Kidney epithelial cell (primary cell): ENCODE results near the gene MPG. TPM values are rescaled to one million over a fixed set of nuclear protein-coding genes. Genes with fewer than 3 reads are reported as not detected.
"Not testable (repeated sequence)": the region's sequence is repeated elsewhere in the genome, so short reads cannot be mapped to it uniquely, and the experiment has no call there.

Source experiments
- DNase-seq: peaks from one replicate; pipeline ENCODE4 v3.0.0-alpha.2; 2010; ENCODE audit warnings: low read depth
- H3K27me3 ChIP-seq: 2 replicates; pipeline ENCODE4 v1.6.0; 2011; ENCODE audit warnings: low read length; ENCODE audit not compliant: control insufficient read depth, insufficient read depth
- H3K36me3 ChIP-seq: 2 replicates; pipeline ENCODE4 v1.5.1; 2011; ENCODE audit warnings: low read length; ENCODE audit not compliant: control insufficient read depth, insufficient read depth
- H3K4me3 ChIP-seq: 2 replicates; pipeline ENCODE4 v1.5.1; 2011; ENCODE audit warnings: low read depth, mild to moderate bottlenecking, control low read depth, low read length
- CTCF ChIP-seq: IDR thresholded peaks from 2 replicates; pipeline ENCODE4 v1.5.1; 2011; ENCODE audit warnings: mild to moderate bottlenecking, moderate library complexity, low read length, control low read depth, inconsistent platforms; ENCODE audit not compliant: insufficient read depth, poor library complexity, severe bottlenecking
- total RNA-seq: library from RNA; depleted of rRNA; stranded (reverse); fragments of >200 nt; gene quantifications from 2 replicates; pipeline ENCODE4 v1.2.3, GENCODE V29; 2015

Gene MPG
- total RNA-seq, 1 donor from 2014 or later, result 130 TPM

DNA sequence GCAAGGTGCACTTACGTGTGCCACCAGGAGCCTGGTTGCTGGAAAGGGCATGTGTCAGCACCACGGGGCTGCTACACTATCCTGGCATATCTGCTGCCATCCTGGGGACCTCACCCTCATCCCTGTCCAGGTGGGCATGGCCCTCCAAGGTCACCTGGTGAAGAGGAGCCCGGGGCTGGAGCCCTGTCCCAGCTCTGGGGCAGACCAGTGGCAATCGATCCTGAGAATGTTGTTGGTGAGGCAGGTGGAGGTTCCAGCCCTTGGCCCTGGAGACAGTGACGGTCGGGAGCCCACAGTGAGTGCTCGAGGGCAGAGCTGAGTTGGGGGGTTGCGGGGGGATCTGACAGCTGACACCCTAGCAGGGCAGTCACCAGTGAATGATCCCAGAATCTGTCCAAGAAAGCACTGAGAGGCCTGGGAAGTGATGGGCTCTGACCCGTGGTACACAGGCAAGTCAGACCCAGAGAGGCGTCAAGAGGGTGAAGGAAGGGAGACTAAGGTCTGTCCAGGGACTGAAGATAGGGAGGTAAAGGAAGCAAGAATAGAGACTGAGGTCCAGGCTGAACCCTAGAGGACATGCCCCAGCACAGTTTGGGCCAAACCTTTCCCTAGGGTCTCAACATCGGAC is 42.2 kb upstream of the MPG start:
- Histone ChIP-seq H3K36me3 (no peaks in the 10 kb centered on the region), H3K4me3 (no peak overlapping the region), H3K27me3 (no peaks in the 10 kb centered on the region)
- TF ChIP-seq CTCF, result no peak
- DNase-seq, result no peak

DNA sequence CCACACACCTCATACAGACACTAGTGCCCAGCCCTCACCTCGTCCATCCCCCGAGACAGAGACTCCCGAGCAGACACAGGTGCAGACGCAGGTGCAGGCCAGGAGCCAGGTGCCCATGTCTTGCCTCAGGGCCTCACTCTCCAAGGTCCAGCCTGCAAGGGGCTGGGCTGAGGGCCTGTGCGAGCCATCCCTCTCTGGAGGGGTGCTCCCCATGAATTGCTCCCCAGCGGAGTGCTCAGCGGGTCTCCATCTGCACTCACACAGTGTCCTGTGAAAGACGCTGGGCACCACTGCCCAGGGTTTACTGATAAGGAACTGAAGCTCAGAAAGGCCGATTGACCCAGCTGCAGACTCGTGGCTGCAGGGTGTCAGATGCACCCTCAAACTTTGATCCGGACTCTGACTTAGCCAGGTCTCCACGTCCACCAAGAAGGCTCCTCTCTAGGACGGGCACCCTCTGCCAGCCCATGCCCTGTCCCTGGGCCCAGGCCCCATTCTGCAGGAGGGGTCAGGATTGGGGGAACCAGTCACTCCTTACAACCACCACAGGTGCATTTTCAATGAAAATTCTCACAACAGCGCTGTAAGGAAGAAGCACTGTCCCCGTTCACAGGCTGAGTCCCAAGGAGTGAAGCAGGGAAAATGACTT is 41.6 kb upstream of the MPG start:
- TF ChIP-seq CTCF, result no peak

GRCh38 chr16:37511-37910 is 40.5 kb upstream of the MPG start:
- Histone ChIP-seq H3K4me3 (no peak overlapping the region), H3K36me3 (no peaks in the 10 kb centered on the region), H3K27me3 (no peaks in the 10 kb centered on the region)
- TF ChIP-seq CTCF, result no peak
- no peak for DNase-seq

More for the DNA sequence above, 41.6 kb upstream of the MPG start:
- no peaks in the 10 kb centered on the region for H3K27me3 ChIP-seq
- H3K4me3 ChIP-seq, result no peak overlapping the region
- no peak for DNase-seq
- no peaks in the 10 kb centered on the region for H3K36me3 ChIP-seq

GRCh38 chr16:38206-38605 is 39.8 kb upstream of the MPG start:
- H3K4me3 ChIP-seq, H3K36me3 ChIP-seq, H3K27me3 ChIP-seq, DNase-seq: not testable (repeated sequence)

GRCh38 chr16:38941-39892 is 38.8 kb upstream of the MPG start:
- no peaks in the 10 kb centered on the region for H3K36me3 ChIP-seq
- TF ChIP-seq CTCF, result no peak
- no peak overlapping the region for H3K4me3 ChIP-seq
- no peak for DNase-seq
- no peaks in the 10 kb centered on the region for H3K27me3 ChIP-seq

- no peak for TF ChIP-seq CTCF
- no peak for DNase-seq
Observed at GRCh38 chr16:41439-42068, 36.5 kb upstream of the MPG start.

More at GRCh38 chr16:41439-42068, 36.5 kb upstream of the MPG start:
- H3K4me3 ChIP-seq, result no peak overlapping the region
- no peaks in the 10 kb centered on the region for H3K27me3 ChIP-seq
- no peaks in the 10 kb centered on the region for H3K36me3 ChIP-seq
